ENCODE measurements around the gene ZNF555.
"Not testable (repeated sequence)": the region's sequence is repeated elsewhere in the genome, so short reads cannot be mapped to it uniquely, and the experiment has no call there.

DNA sequence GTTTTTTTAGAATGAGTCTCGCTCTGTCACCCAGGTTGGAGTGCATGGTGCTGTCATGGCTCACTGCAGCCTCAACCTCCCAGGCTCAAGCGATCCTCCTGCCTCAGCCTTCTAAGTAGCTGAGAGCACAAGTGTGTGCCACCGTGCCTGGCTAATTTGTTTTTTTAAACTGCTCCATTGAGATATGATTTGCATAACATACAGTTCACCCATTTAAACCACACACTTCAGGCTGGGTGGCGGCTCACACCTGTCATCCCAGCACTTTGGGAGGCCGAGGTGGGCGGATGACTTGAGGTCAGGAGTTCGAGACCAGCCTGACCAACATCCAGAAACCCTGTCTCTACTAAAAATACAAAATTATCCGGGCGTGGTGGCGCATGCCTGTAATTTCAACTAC lies 48.6 kb upstream of the ZNF555 start:
- TF ChIP-seq, protein P1, sequence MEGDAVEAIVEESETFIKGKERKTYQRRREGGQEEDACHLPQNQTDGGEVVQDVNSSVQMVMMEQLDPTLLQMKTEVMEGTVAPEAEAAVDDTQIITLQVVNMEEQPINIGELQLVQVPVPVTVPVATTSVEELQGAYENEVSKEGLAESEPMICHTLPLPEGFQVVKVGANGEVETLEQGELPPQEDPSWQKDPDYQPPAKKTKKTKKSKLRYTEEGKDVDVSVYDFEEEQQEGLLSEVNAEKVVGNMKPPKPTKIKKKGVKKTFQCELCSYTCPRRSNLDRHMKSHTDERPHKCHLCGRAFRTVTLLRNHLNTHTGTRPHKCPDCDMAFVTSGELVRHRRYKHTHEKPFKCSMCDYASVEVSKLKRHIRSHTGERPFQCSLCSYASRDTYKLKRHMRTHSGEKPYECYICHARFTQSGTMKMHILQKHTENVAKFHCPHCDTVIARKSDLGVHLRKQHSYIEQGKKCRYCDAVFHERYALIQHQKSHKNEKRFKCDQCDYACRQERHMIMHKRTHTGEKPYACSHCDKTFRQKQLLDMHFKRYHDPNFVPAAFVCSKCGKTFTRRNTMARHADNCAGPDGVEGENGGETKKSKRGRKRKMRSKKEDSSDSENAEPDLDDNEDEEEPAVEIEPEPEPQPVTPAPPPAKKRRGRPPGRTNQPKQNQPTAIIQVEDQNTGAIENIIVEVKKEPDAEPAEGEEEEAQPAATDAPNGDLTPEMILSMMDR (IDR thresholded peaks at IDR 0.05), result not testable (repeated sequence)
- TF ChIP-seq POLR2A, POLR2AphosphoS5 (IDR thresholded peaks at IDR 0.05): not testable (repeated sequence)

All from prostate gland (tissue), 2 donors.